OCI-LY1 (cell line): ENCODE data around the gene BCAS2.

Experiments
- H2AFZ ChIP-seq: fragments of 200-600 bp; sonication (generic), shearing (Covaris generic); 2 replicates; pipeline ENCODE4 v1.6.0; 2014; ENCODE audit warnings: antibody characterized with exemption, mild to moderate bottlenecking, low read length
- H3F3A ChIP-seq: fragments of 200-600 bp; sonication (generic), shearing (Covaris generic); 2 replicates; pipeline ENCODE4 v1.6.0; 2014; ENCODE audit warnings: mild to moderate bottlenecking, antibody characterized with exemption, low read length, moderate library complexity; ENCODE audit not compliant: insufficient read depth
- H3K27ac ChIP-seq: fragments of 200-600 bp; sonication (generic); 2 replicates; pipeline ENCODE4 v1.5.1; 2014; ENCODE audit warnings: low read length, mixed run types, mild to moderate bottlenecking, low read depth; ENCODE audit not compliant: poor library complexity, severe bottlenecking
- H3K27me3 ChIP-seq: fragments of 200-600 bp; sonication (generic); 2 replicates; pipeline ENCODE4 v1.6.0; 2014; ENCODE audit warnings: antibody characterized with exemption, mild to moderate bottlenecking, low read length, moderate library complexity; ENCODE audit not compliant: insufficient read depth
- H3K36me3 ChIP-seq: fragments of 200-600 bp; sonication (generic); 2 replicates; pipeline ENCODE4 v1.6.1; 2014; ENCODE audit warnings: mild to moderate bottlenecking, antibody characterized with exemption, low read length, moderate library complexity, mixed read lengths; ENCODE audit not compliant: insufficient read depth
- H3K4me1 ChIP-seq: fragments of 200-600 bp; sonication (generic); 2 replicates; pipeline ENCODE4 v1.5.1; 2014; ENCODE audit warnings: mild to moderate bottlenecking, low read length, moderate library complexity; ENCODE audit not compliant: insufficient read depth, severe bottlenecking
- H3K4me2 ChIP-seq: fragments of 200-600 bp; sonication (generic), shearing (Covaris generic); 2 replicates; pipeline ENCODE4 v1.6.1; 2014; ENCODE audit warnings: low read length
- H3K4me3 ChIP-seq: fragments of 200-600 bp; sonication (generic); 2 replicates; pipeline ENCODE4 v1.5.1; 2014; ENCODE audit warnings: low read length, low read depth, mild to moderate bottlenecking, mixed read lengths; ENCODE audit not compliant: poor library complexity, severe bottlenecking
- H3K79me2 ChIP-seq: fragments of 200-600 bp; shearing (Covaris generic); 2 replicates; pipeline ENCODE4 v1.6.1; 2016; ENCODE audit warnings: mixed run types, low read length, mixed read lengths; ENCODE audit not compliant: insufficient read depth
- H3K9ac ChIP-seq: fragments of 200-600 bp; sonication (generic), shearing (Covaris generic); 2 replicates; pipeline ENCODE4 v1.6.1; 2014; ENCODE audit warnings: mild to moderate bottlenecking, low read length, mixed read lengths
- H3K9me2 ChIP-seq: fragments of 200-600 bp; sonication (generic), shearing (Covaris generic); 2 replicates; pipeline ENCODE4 v1.6.1; 2014; ENCODE audit warnings: low read depth, mild to moderate bottlenecking, low read length, mixed read lengths
- H3K9me3 ChIP-seq: fragments of 200-600 bp; shearing (Covaris generic); 2 replicates; pipeline ENCODE4 v1.6.1; 2014; ENCODE audit warnings: low read length, mixed read lengths
- H4K20me1 ChIP-seq: fragments of 200-600 bp; sonication (generic), shearing (Covaris generic); 2 replicates; pipeline ENCODE4 v1.6.0; 2016; ENCODE audit warnings: mild to moderate bottlenecking, low read length; ENCODE audit not compliant: insufficient read depth
- EZH2 ChIP-seq: fragments of 200-600 bp; sonication (generic), shearing (Covaris generic); IDR thresholded peaks from 2 replicates; pipeline ENCODE4 v1.8.0; 2017; ENCODE audit warnings: borderline replicate concordance, mixed run types, mild to moderate bottlenecking, antibody characterized with exemption, low read length, moderate library complexity, mixed read lengths
- TF ChIP-seq, protein P1 (sequence below): fragments of 200-600 bp; sonication (generic), shearing (Covaris generic); IDR thresholded peaks from 2 replicates; pipeline ENCODE4 v1.5.1; 2017; ENCODE audit warnings: mild to moderate bottlenecking, antibody characterized with exemption, low read length, moderate library complexity, mixed read lengths

The BCAS2 gene

DNA sequence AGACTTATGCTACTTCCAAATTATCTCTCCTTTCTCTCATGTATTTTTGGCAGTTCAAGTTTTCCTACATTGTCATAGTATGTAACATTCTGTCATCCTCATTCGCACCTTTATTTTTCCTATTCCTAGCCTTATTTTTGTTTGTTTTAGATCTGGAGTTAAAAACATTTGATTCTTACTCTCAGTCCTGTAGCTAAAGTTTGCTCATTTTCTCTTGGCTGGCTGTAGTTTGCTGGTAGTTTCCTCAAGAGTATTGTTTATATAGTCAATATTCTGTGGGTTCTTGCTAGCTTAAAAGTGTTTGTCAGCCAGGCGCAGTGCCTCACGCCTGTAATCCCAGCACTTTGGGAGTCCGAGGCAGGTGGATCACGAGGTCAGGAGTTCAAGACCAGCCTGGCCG lies 40.6 kb downstream of the BCAS2 start:
- Histone ChIP-seq H3K9ac (no peak overlapping the region), H3K27me3 (no peaks in the 10 kb centered on the region), H3K36me3 (no peaks in the 10 kb centered on the region), H2AFZ (no peak overlapping the region), H3F3A (no peaks in the 10 kb centered on the region), H4K20me1 (no peaks in the 10 kb centered on the region), H3K9me2 (no peaks in the 10 kb centered on the region), H3K79me2 (no peaks in the 10 kb centered on the region), H3K9me3 (no peaks in the 10 kb centered on the region), H3K4me3 (no peak overlapping the region), H3K27ac (no peak overlapping the region), H3K4me2 (no peak overlapping the region), H3K4me1 (no peaks in the 10 kb centered on the region)
- TF ChIP-seq, protein P1, sequence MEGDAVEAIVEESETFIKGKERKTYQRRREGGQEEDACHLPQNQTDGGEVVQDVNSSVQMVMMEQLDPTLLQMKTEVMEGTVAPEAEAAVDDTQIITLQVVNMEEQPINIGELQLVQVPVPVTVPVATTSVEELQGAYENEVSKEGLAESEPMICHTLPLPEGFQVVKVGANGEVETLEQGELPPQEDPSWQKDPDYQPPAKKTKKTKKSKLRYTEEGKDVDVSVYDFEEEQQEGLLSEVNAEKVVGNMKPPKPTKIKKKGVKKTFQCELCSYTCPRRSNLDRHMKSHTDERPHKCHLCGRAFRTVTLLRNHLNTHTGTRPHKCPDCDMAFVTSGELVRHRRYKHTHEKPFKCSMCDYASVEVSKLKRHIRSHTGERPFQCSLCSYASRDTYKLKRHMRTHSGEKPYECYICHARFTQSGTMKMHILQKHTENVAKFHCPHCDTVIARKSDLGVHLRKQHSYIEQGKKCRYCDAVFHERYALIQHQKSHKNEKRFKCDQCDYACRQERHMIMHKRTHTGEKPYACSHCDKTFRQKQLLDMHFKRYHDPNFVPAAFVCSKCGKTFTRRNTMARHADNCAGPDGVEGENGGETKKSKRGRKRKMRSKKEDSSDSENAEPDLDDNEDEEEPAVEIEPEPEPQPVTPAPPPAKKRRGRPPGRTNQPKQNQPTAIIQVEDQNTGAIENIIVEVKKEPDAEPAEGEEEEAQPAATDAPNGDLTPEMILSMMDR = no peak
- TF ChIP-seq EZH2 = no peak

DNA sequence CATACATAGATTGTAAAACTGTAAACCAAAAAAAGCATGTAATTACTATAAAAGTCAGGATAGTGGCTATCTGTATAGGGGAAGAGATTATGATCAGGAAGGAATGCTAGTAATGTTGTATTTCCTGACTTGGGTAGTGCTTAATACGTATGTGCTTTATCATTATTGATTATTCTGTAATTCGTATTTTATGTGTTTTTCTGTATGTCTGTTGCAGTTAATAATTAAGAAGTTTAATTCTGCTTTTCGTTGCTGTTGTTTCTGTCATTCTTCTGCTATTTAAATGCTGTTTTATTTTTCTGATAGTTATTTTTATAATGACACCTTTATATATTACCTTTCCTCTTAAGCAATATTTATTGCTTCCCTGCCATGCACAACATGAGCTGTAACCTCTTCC lies 41.1 kb downstream of the BCAS2 start:
- Histone ChIP-seq H4K20me1 (no peaks in the 10 kb centered on the region), H3K36me3 (no peaks in the 10 kb centered on the region), H3K9ac (no peak overlapping the region), H3K27me3 (no peaks in the 10 kb centered on the region), H3K4me1 (no peaks in the 10 kb centered on the region), H3K79me2 (no peaks in the 10 kb centered on the region), H3K9me3 (no peaks in the 10 kb centered on the region), H3K27ac (no peak overlapping the region), H3K9me2 (no peaks in the 10 kb centered on the region), H3K4me2 (no peak overlapping the region), H3K4me3 (no peak overlapping the region), H2AFZ (no peak overlapping the region), H3F3A (no peaks in the 10 kb centered on the region)
- no peak for TF ChIP-seq EZH2
- TF ChIP-seq, protein P1 = no peak

DNA sequence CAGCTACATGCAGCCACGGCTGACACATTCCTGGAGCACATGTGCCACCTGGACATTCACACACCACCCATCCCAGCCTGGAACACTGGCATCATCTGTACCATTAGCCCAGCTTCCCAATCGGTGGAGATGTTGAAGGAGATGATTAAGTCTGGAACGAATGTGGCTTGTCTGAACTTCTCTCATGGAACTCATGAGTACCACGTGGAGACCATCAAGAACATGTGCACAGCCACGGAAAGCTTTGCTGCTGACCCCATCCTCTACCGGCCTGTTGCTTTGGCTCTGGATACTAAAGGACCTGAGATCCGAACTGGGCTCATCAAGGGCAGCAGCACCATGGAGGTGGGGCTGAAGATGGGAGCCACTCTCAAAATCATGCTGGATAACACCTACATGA lies 45.4 kb downstream of the BCAS2 start:
- TF ChIP-seq, protein P1 = no peak
- no peak for TF ChIP-seq EZH2

More for the DNA sequence above, 45.4 kb downstream of the BCAS2 start:
- no peaks in the 10 kb centered on the region for H3K79me2 ChIP-seq
- no peak overlapping the region for H2AFZ ChIP-seq
- no peaks in the 10 kb centered on the region for H3K4me1 ChIP-seq
- no peak overlapping the region for H3K9ac ChIP-seq
- no peak overlapping the region for H3K4me2 ChIP-seq
- H3K27ac ChIP-seq = no peak overlapping the region
- no peaks in the 10 kb centered on the region for H4K20me1 ChIP-seq
- no peaks in the 10 kb centered on the region for H3F3A ChIP-seq
- no peaks in the 10 kb centered on the region for H3K9me2 ChIP-seq
- H3K4me3 ChIP-seq = no peak overlapping the region
- H3K27me3 ChIP-seq = no peaks in the 10 kb centered on the region
- H3K36me3 ChIP-seq = no peaks in the 10 kb centered on the region
- no peaks in the 10 kb centered on the region for H3K9me3 ChIP-seq
